GM23248 (cell line): Measurements from ENCODE around the gene CLEC16A.

ENCODE experiments used
- EZH2 ChIP-seq: fragments of 200-600 bp; sonication (generic); IDR thresholded peaks from 2 replicates; pipeline ENCODE4 v1.6.1; 2018; ENCODE audit warnings: antibody characterized with exemption, mild to moderate bottlenecking; ENCODE audit not compliant: insufficient read depth, poor library complexity, severe bottlenecking
- EZH2phosphoT487 ChIP-seq: fragments of 200-600 bp; sonication (generic); IDR thresholded peaks from 2 replicates; pipeline ENCODE4 v1.6.1; 2018; ENCODE audit warnings: antibody characterized with exemption, moderate library complexity, mild to moderate bottlenecking, low read depth; ENCODE audit not compliant: insufficient read depth

GRCh38 chr16:11046382-11046931 lies 102.1 kb downstream of the CLEC16A start:
- TF ChIP-seq EZH2 (no peak), EZH2phosphoT487 (no peak)
